ENCODE results near the gene KIF18A. TPM values are rescaled to one million over a fixed set of nuclear protein-coding genes. Genes with fewer than 3 reads are reported as not detected.

The KIF18A gene
- total and polyA plus RNA-seq, 2 of the 8 experiments (the other 6 are each of a cell fraction or from before 2014, with no cell fraction given): 4.0 to 23.3 TPM

DNA sequence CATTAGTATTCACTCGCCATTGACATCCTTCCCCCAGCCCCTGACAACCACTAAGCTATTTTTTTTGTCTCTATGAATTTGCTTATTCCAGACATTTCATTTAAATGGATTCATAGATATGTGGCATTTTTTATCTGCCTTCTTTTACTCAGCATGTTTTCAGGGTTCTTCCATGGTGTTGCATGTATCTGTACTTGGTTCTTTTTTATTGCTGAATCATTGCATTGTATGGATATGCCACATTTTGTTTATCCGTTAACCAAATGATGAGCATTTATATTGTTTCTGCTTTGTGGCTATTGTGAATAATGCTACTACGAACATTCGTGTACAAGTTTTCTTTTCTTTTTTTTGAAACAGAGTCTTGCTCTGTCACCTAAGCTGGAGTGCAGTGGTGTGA is 6.2 kb upstream of the KIF18A start (continued):
- TF ChIP-seq, protein P1, sequence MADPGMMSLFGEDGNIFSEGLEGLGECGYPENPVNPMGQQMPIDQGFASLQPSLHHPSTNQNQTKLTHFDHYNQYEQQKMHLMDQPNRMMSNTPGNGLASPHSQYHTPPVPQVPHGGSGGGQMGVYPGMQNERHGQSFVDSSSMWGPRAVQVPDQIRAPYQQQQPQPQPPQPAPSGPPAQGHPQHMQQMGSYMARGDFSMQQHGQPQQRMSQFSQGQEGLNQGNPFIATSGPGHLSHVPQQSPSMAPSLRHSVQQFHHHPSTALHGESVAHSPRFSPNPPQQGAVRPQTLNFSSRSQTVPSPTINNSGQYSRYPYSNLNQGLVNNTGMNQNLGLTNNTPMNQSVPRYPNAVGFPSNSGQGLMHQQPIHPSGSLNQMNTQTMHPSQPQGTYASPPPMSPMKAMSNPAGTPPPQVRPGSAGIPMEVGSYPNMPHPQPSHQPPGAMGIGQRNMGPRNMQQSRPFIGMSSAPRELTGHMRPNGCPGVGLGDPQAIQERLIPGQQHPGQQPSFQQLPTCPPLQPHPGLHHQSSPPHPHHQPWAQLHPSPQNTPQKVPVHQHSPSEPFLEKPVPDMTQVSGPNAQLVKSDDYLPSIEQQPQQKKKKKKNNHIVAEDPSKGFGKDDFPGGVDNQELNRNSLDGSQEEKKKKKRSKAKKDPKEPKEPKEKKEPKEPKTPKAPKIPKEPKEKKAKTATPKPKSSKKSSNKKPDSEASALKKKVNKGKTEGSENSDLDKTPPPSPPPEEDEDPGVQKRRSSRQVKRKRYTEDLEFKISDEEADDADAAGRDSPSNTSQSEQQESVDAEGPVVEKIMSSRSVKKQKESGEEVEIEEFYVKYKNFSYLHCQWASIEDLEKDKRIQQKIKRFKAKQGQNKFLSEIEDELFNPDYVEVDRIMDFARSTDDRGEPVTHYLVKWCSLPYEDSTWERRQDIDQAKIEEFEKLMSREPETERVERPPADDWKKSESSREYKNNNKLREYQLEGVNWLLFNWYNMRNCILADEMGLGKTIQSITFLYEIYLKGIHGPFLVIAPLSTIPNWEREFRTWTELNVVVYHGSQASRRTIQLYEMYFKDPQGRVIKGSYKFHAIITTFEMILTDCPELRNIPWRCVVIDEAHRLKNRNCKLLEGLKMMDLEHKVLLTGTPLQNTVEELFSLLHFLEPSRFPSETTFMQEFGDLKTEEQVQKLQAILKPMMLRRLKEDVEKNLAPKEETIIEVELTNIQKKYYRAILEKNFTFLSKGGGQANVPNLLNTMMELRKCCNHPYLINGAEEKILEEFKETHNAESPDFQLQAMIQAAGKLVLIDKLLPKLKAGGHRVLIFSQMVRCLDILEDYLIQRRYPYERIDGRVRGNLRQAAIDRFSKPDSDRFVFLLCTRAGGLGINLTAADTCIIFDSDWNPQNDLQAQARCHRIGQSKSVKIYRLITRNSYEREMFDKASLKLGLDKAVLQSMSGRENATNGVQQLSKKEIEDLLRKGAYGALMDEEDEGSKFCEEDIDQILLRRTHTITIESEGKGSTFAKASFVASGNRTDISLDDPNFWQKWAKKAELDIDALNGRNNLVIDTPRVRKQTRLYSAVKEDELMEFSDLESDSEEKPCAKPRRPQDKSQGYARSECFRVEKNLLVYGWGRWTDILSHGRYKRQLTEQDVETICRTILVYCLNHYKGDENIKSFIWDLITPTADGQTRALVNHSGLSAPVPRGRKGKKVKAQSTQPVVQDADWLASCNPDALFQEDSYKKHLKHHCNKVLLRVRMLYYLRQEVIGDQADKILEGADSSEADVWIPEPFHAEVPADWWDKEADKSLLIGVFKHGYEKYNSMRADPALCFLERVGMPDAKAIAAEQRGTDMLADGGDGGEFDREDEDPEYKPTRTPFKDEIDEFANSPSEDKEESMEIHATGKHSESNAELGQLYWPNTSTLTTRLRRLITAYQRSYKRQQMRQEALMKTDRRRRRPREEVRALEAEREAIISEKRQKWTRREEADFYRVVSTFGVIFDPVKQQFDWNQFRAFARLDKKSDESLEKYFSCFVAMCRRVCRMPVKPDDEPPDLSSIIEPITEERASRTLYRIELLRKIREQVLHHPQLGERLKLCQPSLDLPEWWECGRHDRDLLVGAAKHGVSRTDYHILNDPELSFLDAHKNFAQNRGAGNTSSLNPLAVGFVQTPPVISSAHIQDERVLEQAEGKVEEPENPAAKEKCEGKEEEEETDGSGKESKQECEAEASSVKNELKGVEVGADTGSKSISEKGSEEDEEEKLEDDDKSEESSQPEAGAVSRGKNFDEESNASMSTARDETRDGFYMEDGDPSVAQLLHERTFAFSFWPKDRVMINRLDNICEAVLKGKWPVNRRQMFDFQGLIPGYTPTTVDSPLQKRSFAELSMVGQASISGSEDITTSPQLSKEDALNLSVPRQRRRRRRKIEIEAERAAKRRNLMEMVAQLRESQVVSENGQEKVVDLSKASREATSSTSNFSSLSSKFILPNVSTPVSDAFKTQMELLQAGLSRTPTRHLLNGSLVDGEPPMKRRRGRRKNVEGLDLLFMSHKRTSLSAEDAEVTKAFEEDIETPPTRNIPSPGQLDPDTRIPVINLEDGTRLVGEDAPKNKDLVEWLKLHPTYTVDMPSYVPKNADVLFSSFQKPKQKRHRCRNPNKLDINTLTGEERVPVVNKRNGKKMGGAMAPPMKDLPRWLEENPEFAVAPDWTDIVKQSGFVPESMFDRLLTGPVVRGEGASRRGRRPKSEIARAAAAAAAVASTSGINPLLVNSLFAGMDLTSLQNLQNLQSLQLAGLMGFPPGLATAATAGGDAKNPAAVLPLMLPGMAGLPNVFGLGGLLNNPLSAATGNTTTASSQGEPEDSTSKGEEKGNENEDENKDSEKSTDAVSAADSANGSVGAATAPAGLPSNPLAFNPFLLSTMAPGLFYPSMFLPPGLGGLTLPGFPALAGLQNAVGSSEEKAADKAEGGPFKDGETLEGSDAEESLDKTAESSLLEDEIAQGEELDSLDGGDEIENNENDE (IDR thresholded peaks at IDR 0.05; ENCODE audit: insufficient replicate concordance, low read length): no peak
- TF ChIP-seq HDAC6 (IDR thresholded peaks at IDR 0.05; ENCODE audit: low read depth, low read length): no peak
- no peak for TF ChIP-seq CBX8 (IDR thresholded peaks at IDR 0.05; ENCODE audit: borderline replicate concordance, low read depth, low read length)
- no peak for TF ChIP-seq CEBPB (IDR thresholded peaks at IDR 0.05; ENCODE audit: low read depth, low read length)
- no peak for TF ChIP-seq MAX (IDR thresholded peaks at IDR 0.05)
- TF ChIP-seq POU5F1 (IDR thresholded peaks at IDR 0.05; ENCODE audit: low read depth, low read length): no peak
- TF ChIP-seq MAFK (IDR thresholded peaks at IDR 0.05; ENCODE audit: low read depth, low read length): no peak
- no peak for TF ChIP-seq ASH2L (IDR thresholded peaks at IDR 0.05; ENCODE audit: low read length)
- no peak for TF ChIP-seq RBBP5 (IDR thresholded peaks at IDR 0.05; ENCODE audit: borderline replicate concordance, low read depth, low read length)
- TF ChIP-seq YY1 (IDR thresholded peaks at IDR 0.05; ENCODE audit: low read depth, low read length): no peak
